Transverse colon (tissue), 3 donors: ENCODE results near the gene MAPK12.

Experiments
- CTCF ChIP-seq, 5 experiments: fragments of 200-600 bp in 3 of 5; fragments of 450-650 bp in 2 of 5; sonication (generic) in 3 of 5; IDR thresholded peaks; 1 replicate in 2 of 5; 2 replicates in 3 of 5; pipeline ENCODE4 v1.5.1; 2016 to 2017; ENCODE audit warnings: antibody characterized with exemption in 5 of 5, inconsistent platforms in 3 of 5, mild to moderate bottlenecking in 2 of 5, moderate library complexity in 1 of 5
- EP300 ChIP-seq: sonication (generic); formaldehyde crosslinking; IDR thresholded peaks from one replicate; pipeline ENCODE4 v1.6.1; 2017; ENCODE audit warnings: antibody characterized with exemption, low read depth

- TF ChIP-seq CTCF (IDR thresholded peaks at IDR 0.05), result no peak
- no peak for TF ChIP-seq EP300
Observed at GRCh38 chr22:50305923-50306566, 44.6 kb upstream of the MAPK12 start.
